AG04450 (cell line): ENCODE results near the gene TM7SF3. TPM values are rescaled to one million over a fixed set of nuclear protein-coding genes. Genes with fewer than 3 reads are reported as not detected.

Source experiments
- CTCF ChIA-PET: fragments of 300-600, 350-600 bp; formaldehyde crosslinking; extraction: SDS; loops from one replicate; lab custom pipeline; 2022; ENCODE audit warnings: antibody characterized with exemption, inconsistent platforms; lab: Charles Lee
- POLR2A ChIA-PET: fragments of 350-600 bp; formaldehyde crosslinking; extraction: SDS; loops from one replicate; lab custom pipeline; 2021; ENCODE audit warnings: antibody characterized with exemption, inconsistent platforms; lab: Yijun Ruan, JAX
- DNase-seq: peaks from one replicate; pipeline ENCODE4 v3.0.0-alpha.2; 2011; ENCODE audit warnings: low read depth, low spot score
- H3K27ac ChIP-seq: one replicate; pipeline ENCODE4 v1.5.1; 2012; ENCODE audit warnings: low read depth, low read length, control low read depth
- H3K27me3 ChIP-seq: one replicate; pipeline ENCODE4 v1.6.0; 2012; ENCODE audit warnings: low read length; ENCODE audit not compliant: control insufficient read depth, insufficient read depth
- H3K4me3 ChIP-seq: 2 replicates; pipeline ENCODE4 v1.5.1; 2011; ENCODE audit warnings: mild to moderate bottlenecking, low read depth, low read length, control low read depth
- H3K9me3 ChIP-seq: 2 replicates; pipeline ENCODE4 v1.5.1; 2012; ENCODE audit warnings: low read length; ENCODE audit not compliant: control insufficient read depth, insufficient read depth
- CTCF ChIP-seq: IDR thresholded peaks from 2 replicates; pipeline ENCODE4 v1.5.1; 2011; ENCODE audit warnings: low read depth, low read length, control low read depth, inconsistent platforms
- polyA plus RNA-seq: library from polyadenylated mRNA; depleted of rRNA; stranded (reverse); fragments of >200 nt; gene quantifications from 2 replicates; pipeline ENCODE4 v1.2.3, GENCODE V29; 2011

The TM7SF3 gene
- polyA plus RNA-seq, 1 experiment = 116 TPM

DNA sequence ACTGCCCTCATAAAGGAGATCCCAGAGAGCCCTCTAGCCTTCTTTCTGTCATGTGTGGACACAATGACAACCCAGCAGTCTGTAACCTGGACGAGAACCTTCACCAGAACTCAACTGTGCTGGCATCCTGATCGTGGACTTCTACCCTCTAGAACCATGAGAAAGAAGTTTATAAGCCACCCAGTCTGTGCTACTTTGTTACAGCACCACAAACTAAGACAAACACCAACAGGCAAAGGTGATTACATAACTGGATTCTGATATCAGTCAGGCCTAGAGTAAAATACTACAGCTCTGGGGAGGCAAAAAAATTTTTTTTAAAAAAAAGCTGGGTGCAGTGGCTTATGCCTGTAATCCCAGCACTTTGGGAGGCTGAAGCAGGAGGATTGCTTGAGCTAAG lies 18.5 kb downstream of the TM7SF3 start:
- H3K27ac ChIP-seq = no peak overlapping the region
- ChIA-PET POLR2A (no interaction called here), CTCF (no interaction called here)
- no peak for DNase-seq
- H3K27me3 ChIP-seq = no peaks in the 10 kb centered on the region
- H3K9me3 ChIP-seq = no peaks in the 10 kb centered on the region
- H3K4me3 ChIP-seq = no peak overlapping the region
- no peak for TF ChIP-seq CTCF

- no peaks in the 10 kb centered on the region for H3K27me3 ChIP-seq
- no peak for DNase-seq
- no peak for TF ChIP-seq CTCF
- H3K9me3 ChIP-seq = no peaks in the 10 kb centered on the region
- CTCF ChIA-PET = no interaction called here
- H3K4me3 ChIP-seq = no peak overlapping the region
- H3K27ac ChIP-seq = no peak overlapping the region
- POLR2A ChIA-PET = no interaction called here
Measured at GRCh38 chr12:26994109-26994508, 20.1 kb downstream of the TM7SF3 start.

DNA sequence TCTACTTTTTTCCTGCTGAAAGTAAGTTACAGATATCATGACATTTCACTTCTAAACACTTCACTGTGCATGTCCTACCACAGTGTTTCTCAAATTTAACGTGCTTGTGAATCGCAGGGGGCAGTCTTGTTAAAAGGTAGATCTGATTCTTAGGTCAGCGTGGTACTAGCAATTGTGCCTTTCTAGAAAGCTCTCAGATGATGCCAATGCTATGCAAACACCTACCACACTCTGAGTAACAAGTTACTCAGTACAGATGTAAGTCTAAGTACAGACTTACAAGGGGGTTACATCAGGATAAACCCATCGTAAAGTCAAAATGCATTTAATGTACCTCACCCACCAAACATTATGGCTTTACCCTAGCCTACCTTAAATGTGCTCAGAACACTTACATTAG lies 22.4 kb downstream of the TM7SF3 start:
- POLR2A ChIA-PET = no interaction called here

GRCh38 chr12:26989873-26990272 lies 24.3 kb downstream of the TM7SF3 start:
- Histone ChIP-seq H3K27ac (no peak overlapping the region), H3K27me3 (no peaks in the 10 kb centered on the region), H3K4me3 (no peak overlapping the region), H3K9me3 (no peaks in the 10 kb centered on the region)
- ChIA-PET POLR2A (no interaction called here), CTCF (no interaction called here)
- no peak for TF ChIP-seq CTCF
- DNase-seq = no peak

More for the DNA sequence above, 22.4 kb downstream of the TM7SF3 start:
- no peak for DNase-seq
- no peak overlapping the region for H3K4me3 ChIP-seq
- CTCF ChIA-PET = no interaction called here
- TF ChIP-seq CTCF = no peak
- no peaks in the 10 kb centered on the region for H3K27me3 ChIP-seq
- H3K9me3 ChIP-seq = no peaks in the 10 kb centered on the region
- no peak overlapping the region for H3K27ac ChIP-seq

DNA sequence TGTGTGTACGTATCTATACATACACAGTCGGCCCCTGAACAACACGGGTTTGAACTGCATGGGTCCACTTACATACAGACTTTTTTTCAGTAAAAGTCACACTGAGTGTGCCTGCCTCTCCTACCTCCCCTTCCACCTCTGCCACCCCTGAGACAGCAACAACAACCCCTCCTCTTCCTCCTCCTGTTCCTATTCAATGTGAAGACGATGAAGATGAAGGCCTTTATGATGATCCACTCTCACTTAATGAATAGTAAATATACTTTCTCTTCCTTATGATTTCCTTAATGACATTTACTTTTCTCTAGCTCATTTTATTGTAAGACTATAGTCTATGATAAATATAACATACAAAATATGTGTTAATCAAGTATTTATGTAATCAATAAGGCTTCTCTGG lies 25.5 kb downstream of the TM7SF3 start:
- TF ChIP-seq CTCF = no peak
- ChIA-PET POLR2A (no interaction called here), CTCF (no interaction called here)
- no peaks in the 10 kb centered on the region for H3K9me3 ChIP-seq
- H3K27ac ChIP-seq = no peak overlapping the region
- no peak overlapping the region for H3K4me3 ChIP-seq
- H3K27me3 ChIP-seq = no peaks in the 10 kb centered on the region
- no peak for DNase-seq
